Neural progenitor cell (in vitro differentiated cells): ENCODE measurements around the gene LRRC8B. TPM values are rescaled to one million over a fixed set of nuclear protein-coding genes. Genes with fewer than 3 reads are reported as not detected.

Experiments
- DNase-seq: peaks from one replicate; pipeline ENCODE4 v3.0.0-alpha.2; 2016; ENCODE audit warnings: low spot score
- H2AFZ ChIP-seq: fragments of 200-600 bp; sonication (generic); replicated peaks from 2 replicates; pipeline ENCODE4 v1.6.1; 2016; ENCODE audit warnings: antibody characterized with exemption
- H3F3A ChIP-seq: fragments of 200-600 bp; sonication (generic); 2 replicates; pipeline ENCODE4 v1.6.1; 2016; ENCODE audit warnings: antibody characterized with exemption, low read depth
- H3K27ac ChIP-seq: fragments of 200-600 bp; sonication (generic); 2 replicates; pipeline ENCODE4 v1.5.1; 2016; ENCODE audit warnings: mild to moderate bottlenecking
- H3K27me3 ChIP-seq: fragments of 200-600 bp; sonication (generic); 2 replicates; pipeline ENCODE4 v1.6.1; 2016; ENCODE audit warnings: mild to moderate bottlenecking, moderate library complexity
- H3K36me3 ChIP-seq: fragments of 200-600 bp; sonication (generic); 2 replicates; pipeline ENCODE4 v1.5.1; 2016
- H3K4me1 ChIP-seq: fragments of 200-600 bp; sonication (generic); 2 replicates; pipeline ENCODE4 v1.6.1; 2016; ENCODE audit warnings: mixed run types
- H3K4me2 ChIP-seq: fragments of 200-600 bp; sonication (generic); 2 replicates; pipeline ENCODE4 v1.6.1; 2016
- H3K4me3 ChIP-seq: fragments of 200-600 bp; sonication (generic); 2 replicates; pipeline ENCODE4 v1.5.1; 2016
- H3K79me2 ChIP-seq: fragments of 200-600 bp; sonication (generic); 2 replicates; pipeline ENCODE4 v1.6.1; 2016; ENCODE audit warnings: low read depth
- H3K9ac ChIP-seq: fragments of 200-600 bp; sonication (generic); 2 replicates; pipeline ENCODE4 v1.6.1; 2016
- H3K9me3 ChIP-seq: fragments of 200-600 bp; sonication (generic); 2 replicates; pipeline ENCODE4 v1.5.1; 2016; ENCODE audit warnings: low read depth
- H4K20me1 ChIP-seq: fragments of 200-600 bp; sonication (generic); 2 replicates; pipeline ENCODE4 v1.6.1; 2016; ENCODE audit warnings: low read depth
- H3K27ac Mint-ChIP-seq: 3 replicates; pipeline ENCODE4 v1.8.0; 2021; ENCODE audit warnings: mixed read lengths
- H3K27me3 Mint-ChIP-seq: 2 replicates; pipeline ENCODE4 v1.8.0; 2022; ENCODE audit warnings: low read depth, mild to moderate bottlenecking, inconsistent platforms, moderate library complexity, mixed read lengths; ENCODE audit not compliant: insufficient read depth
- H3K36me3 Mint-ChIP-seq: 3 replicates; pipeline ENCODE4 v1.8.0; 2021; ENCODE audit warnings: mixed read lengths
- H3K4me1 Mint-ChIP-seq: 3 replicates; pipeline ENCODE4 v1.8.0; 2021; ENCODE audit warnings: mixed read lengths
- H3K4me3 Mint-ChIP-seq: 3 replicates; pipeline ENCODE4 v1.8.0; 2021; ENCODE audit warnings: mild to moderate bottlenecking, moderate library complexity, mixed read lengths
- H3K9me3 Mint-ChIP-seq: 3 replicates; pipeline ENCODE4 v1.8.0; 2020; ENCODE audit warnings: mixed read lengths
- EZH2 ChIP-seq: fragments of 200-600 bp; sonication (generic); IDR thresholded peaks from 2 replicates; pipeline ENCODE4 v1.6.1; 2017; ENCODE audit warnings: antibody characterized with exemption, mild to moderate bottlenecking, moderate library complexity
- EZH2phosphoT487 ChIP-seq: fragments of 200-600 bp; sonication (generic); IDR thresholded peaks from 2 replicates; pipeline ENCODE4 v1.6.1; 2017; ENCODE audit warnings: antibody characterized with exemption
- total RNA-seq: library from RNA; depleted of rRNA; stranded (reverse); fragments of >200 nt; gene quantifications from 2 replicates; pipeline ENCODE4 v1.2.3, GENCODE V29; 2015; ENCODE audit warnings: low replicate concordance
- TF ChIP-seq, protein P1 (sequence below): fragments of 200-600 bp; sonication (generic); IDR thresholded peaks from 2 replicates; pipeline ENCODE4 v1.5.1; 2017; ENCODE audit warnings: antibody characterized with exemption, mild to moderate bottlenecking

The LRRC8B gene
- total RNA-seq, 1 donor from 2014 or later = 37.3 TPM

DNA sequence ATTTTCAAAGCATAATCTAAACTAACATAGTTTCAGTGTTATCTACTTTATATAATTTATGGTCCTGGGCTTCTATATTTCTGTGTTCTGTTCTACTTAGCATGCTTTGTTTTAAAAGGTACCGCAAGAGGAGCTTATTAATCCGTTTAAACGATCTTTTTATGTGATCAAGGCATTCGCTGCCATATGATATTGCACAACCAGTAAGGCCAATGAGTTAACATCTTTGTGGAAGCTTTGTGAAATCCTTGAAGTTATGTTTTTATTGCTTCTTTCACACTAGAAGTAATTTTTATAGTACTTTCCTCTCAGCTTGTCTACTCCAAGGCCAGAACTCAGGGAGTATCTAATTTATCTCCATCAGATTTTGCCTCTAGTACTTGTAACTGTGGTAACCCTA, 117.2 kb downstream of the LRRC8B start:
- no peaks in the 10 kb centered on the region for H3K4me1 Mint-ChIP-seq

GRCh38 chr1:89643577-89643976, 118.9 kb downstream of the LRRC8B start:
- Mint-ChIP-seq H3K27me3 (peaks cover 2% of the 10 kb centered on the region), H3K36me3 (no peaks in the 10 kb centered on the region), H3K4me1 (no peaks in the 10 kb centered on the region), H3K27ac (no peak overlapping the region), H3K4me3 (no peak overlapping the region), H3K9me3 (peaks cover 12% of the 10 kb centered on the region)
- peaks cover 6% of the 10 kb centered on the region for H3K36me3 ChIP-seq
- no peaks in the 10 kb centered on the region for H3K79me2 ChIP-seq
- DNase-seq = no peak
- no peaks in the 10 kb centered on the region for H3F3A ChIP-seq
- no peak overlapping the region for H3K4me2 ChIP-seq
- H3K4me1 ChIP-seq = no peaks in the 10 kb centered on the region
- H3K9me3 ChIP-seq = no peaks in the 10 kb centered on the region
- H3K27me3 ChIP-seq = no peaks in the 10 kb centered on the region
- no peak overlapping the region for H3K27ac ChIP-seq
- H3K9ac ChIP-seq = no peak overlapping the region
- no peak overlapping the region for H3K4me3 ChIP-seq
- no peaks in the 10 kb centered on the region for H4K20me1 ChIP-seq
- no peak overlapping the region for H2AFZ ChIP-seq
- no peak for TF ChIP-seq EZH2phosphoT487
- no peak for TF ChIP-seq EZH2
- TF ChIP-seq, protein P1, sequence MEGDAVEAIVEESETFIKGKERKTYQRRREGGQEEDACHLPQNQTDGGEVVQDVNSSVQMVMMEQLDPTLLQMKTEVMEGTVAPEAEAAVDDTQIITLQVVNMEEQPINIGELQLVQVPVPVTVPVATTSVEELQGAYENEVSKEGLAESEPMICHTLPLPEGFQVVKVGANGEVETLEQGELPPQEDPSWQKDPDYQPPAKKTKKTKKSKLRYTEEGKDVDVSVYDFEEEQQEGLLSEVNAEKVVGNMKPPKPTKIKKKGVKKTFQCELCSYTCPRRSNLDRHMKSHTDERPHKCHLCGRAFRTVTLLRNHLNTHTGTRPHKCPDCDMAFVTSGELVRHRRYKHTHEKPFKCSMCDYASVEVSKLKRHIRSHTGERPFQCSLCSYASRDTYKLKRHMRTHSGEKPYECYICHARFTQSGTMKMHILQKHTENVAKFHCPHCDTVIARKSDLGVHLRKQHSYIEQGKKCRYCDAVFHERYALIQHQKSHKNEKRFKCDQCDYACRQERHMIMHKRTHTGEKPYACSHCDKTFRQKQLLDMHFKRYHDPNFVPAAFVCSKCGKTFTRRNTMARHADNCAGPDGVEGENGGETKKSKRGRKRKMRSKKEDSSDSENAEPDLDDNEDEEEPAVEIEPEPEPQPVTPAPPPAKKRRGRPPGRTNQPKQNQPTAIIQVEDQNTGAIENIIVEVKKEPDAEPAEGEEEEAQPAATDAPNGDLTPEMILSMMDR = no peak

More for the DNA sequence above, 117.2 kb downstream of the LRRC8B start:
- Mint-ChIP-seq H3K9me3 (peaks cover 7% of the 10 kb centered on the region), H3K27ac (no peak overlapping the region), H3K27me3 (peaks cover 2% of the 10 kb centered on the region), H3K36me3 (no peaks in the 10 kb centered on the region), H3K4me3 (no peak overlapping the region)
- Histone ChIP-seq H3K4me2 (no peak overlapping the region), H3K79me2 (no peaks in the 10 kb centered on the region), H3K27me3 (no peaks in the 10 kb centered on the region), H3K9ac (no peak overlapping the region), H4K20me1 (no peaks in the 10 kb centered on the region), H2AFZ (no peak overlapping the region), H3F3A (no peaks in the 10 kb centered on the region), H3K27ac (no peak overlapping the region), H3K4me3 (no peak overlapping the region), H3K9me3 (no peaks in the 10 kb centered on the region), H3K4me1 (no peaks in the 10 kb centered on the region), H3K36me3 (peaks cover 6% of the 10 kb centered on the region)
- TF ChIP-seq, protein P1 = no peak
- TF ChIP-seq EZH2 (no peak), EZH2phosphoT487 (no peak)
- DNase-seq = no peak

DNA sequence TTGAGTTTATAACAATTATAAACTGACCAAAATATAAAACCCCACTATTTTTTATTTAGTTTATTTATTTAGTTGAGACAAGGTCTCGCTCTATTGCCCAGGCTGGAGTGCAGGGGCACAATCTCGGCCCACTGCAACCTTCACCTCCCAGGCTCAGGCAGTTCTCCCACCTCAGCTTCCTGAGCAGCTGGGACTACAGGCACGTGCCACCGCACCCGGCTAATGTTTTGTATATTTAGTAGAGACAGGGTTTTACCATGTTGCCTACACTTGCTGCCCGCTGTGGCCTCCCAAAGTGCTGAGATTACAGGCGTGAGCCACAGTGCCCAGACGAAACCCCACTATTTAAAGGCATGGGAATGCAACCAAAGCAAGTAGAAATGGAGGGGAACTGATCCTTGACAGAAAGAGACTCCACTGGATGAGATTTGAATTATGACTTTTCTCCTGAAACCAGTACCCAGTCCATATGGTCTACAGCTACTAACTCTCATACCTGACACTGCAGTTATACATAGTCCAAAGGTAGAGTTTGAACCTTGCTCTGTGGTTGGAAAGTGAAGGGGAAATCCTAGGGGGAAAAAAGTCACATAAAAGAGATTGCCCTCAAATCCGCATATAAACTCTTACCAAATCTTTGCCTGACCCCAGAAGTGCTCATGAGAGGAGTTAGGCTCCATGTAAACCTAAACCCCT, 119.6 kb downstream of the LRRC8B start:
- Histone ChIP-seq H3F3A (no peaks in the 10 kb centered on the region), H4K20me1 (no peaks in the 10 kb centered on the region), H3K4me1 (no peaks in the 10 kb centered on the region), H3K4me3 (no peak overlapping the region), H3K9me3 (no peaks in the 10 kb centered on the region), H3K9ac (no peak overlapping the region), H3K79me2 (no peaks in the 10 kb centered on the region), H3K36me3 (peaks cover 6% of the 10 kb centered on the region), H3K27ac (no peak overlapping the region), H3K27me3 (no peaks in the 10 kb centered on the region), H2AFZ (no peak overlapping the region), H3K4me2 (no peak overlapping the region)
- no peak overlapping the region for H3K27ac Mint-ChIP-seq
- no peaks in the 10 kb centered on the region for H3K36me3 Mint-ChIP-seq
- H3K4me3 Mint-ChIP-seq = no peak overlapping the region
- no peaks in the 10 kb centered on the region for H3K27me3 Mint-ChIP-seq
- no peak for TF ChIP-seq EZH2
- TF ChIP-seq, protein P1 = no peak
- no peak for TF ChIP-seq EZH2phosphoT487
- no peaks in the 10 kb centered on the region for H3K4me1 Mint-ChIP-seq
- peaks cover 12% of the 10 kb centered on the region for H3K9me3 Mint-ChIP-seq
- no peak for DNase-seq
